ENCODE results near the gene PSME4. TPM values are rescaled to one million over a fixed set of nuclear protein-coding genes. Genes with fewer than 3 reads are reported as not detected.

Gene PSME4
- total RNA-seq, 1 experiment from 2014 or later = 87.4 TPM

- H2BK15ac ChIP-seq (ENCODE audit: low read depth, low read length) = no peak overlapping the region
- Mint-ChIP-seq H3K27ac (no peak overlapping the region), H3K4me3 (no peak overlapping the region), H3K27me3 (ENCODE audit: low read depth) (no peaks in the 10 kb centered on the region), H3K4me1 (peaks cover 0 to 5% of the 10 kb centered on the region in 2 experiments; a peak in 1 of 4 replicates), H3K36me3 (ENCODE audit: insufficient read depth in 1 of 3, low read depth in 3 of 3) (peaks cover 5 to 22% (median 13%) of the 10 kb centered on the region in 3 experiments; a peak in 6 of 7 replicates), H3K9me3 (no peaks in the 10 kb centered on the region)
- no peaks in the 10 kb centered on the region for H3K27me3 ChIP-seq (ENCODE audit: insufficient read depth, low read length)
- no peaks in the 10 kb centered on the region for H3K4me1 ChIP-seq (ENCODE audit: insufficient read depth, low read length)
- H3K56ac ChIP-seq (ENCODE audit: insufficient read length, low read depth, low read length) = no peak overlapping the region
- no peak overlapping the region for H3K14ac ChIP-seq (ENCODE audit: insufficient read depth, low read length)
- H3K9ac ChIP-seq (ENCODE audit: extremely low read depth, insufficient read length, low read length) = no peak overlapping the region
- no peak overlapping the region for H2BK5ac ChIP-seq (ENCODE audit: insufficient read length, low read length)
- no peak overlapping the region for H3K23ac ChIP-seq (ENCODE audit: insufficient read length, low read depth, low read length)
- H2BK120ac ChIP-seq (ENCODE audit: low read depth, low read length, poor library complexity, severe bottlenecking) = no peak overlapping the region
- WGBS (ENCODE audit: extremely low coverage, insufficient read length, low lambda C conversion rate) = no CpG with 5 or more reads among the region's 9 CpGs
- no peak overlapping the region for H3K4me2 ChIP-seq (ENCODE audit: insufficient read depth, insufficient read length, low read length)
- no peaks in the 10 kb centered on the region for H3K79me2 ChIP-seq (ENCODE audit: insufficient read depth, low read length)
- no peak overlapping the region for H2AFZ ChIP-seq (ENCODE audit: low read length)
- no peak overlapping the region for H3K27ac ChIP-seq (ENCODE audit: insufficient read length, low read depth, low read length)
- H4K91ac ChIP-seq (ENCODE audit: insufficient read length, low read depth, low read length) = no peak overlapping the region
- H2BK12ac ChIP-seq (ENCODE audit: insufficient read length, low read depth, low read length) = no peak overlapping the region
- H3K9me3 ChIP-seq (ENCODE audit: control insufficient read depth, low read depth, low read length) = no peaks in the 10 kb centered on the region
- H4K8ac ChIP-seq (replicated peaks; ENCODE audit: insufficient read length, low read depth, low read length) = no peak overlapping the region
- no peak overlapping the region for H3K4ac ChIP-seq (ENCODE audit: low read depth, low read length)
- H3T11ph ChIP-seq (ENCODE audit: low read length) = no peak overlapping the region
- H3K23me2 ChIP-seq (ENCODE audit: insufficient read length, low read depth, low read length, poor library complexity, severe bottlenecking) = no peaks in the 10 kb centered on the region
- H2AK5ac ChIP-seq (ENCODE audit: insufficient read length, low read length) = no peak overlapping the region
- H4K5ac ChIP-seq (ENCODE audit: insufficient read length, low read depth, low read length) = no peak overlapping the region
- no peak for DNase-seq
- no peak overlapping the region for H2BK20ac ChIP-seq (ENCODE audit: low read depth, low read length, poor library complexity, severe bottlenecking)
- TF ChIP-seq CTCF (conservative IDR thresholded peaks at IDR 0.05) = no peak
- no peak overlapping the region for H3K18ac ChIP-seq (ENCODE audit: insufficient read length, low read depth, low read length)
- H4K20me1 ChIP-seq (ENCODE audit: control insufficient read depth, insufficient read depth, insufficient read length) = no peaks in the 10 kb centered on the region
- H3K79me1 ChIP-seq (ENCODE audit: insufficient read depth, low read depth, low read length, poor library complexity, severe bottlenecking) = no peaks in the 10 kb centered on the region
Measured at GRCh38 chr2:53820048-53820447, 150.7 kb downstream of the PSME4 start.
